ENCODE results near the gene TDRD15.

GRCh38 chr2:21135585-21135984, 11.8 kb downstream of the TDRD15 start:
- TF ChIP-seq, protein P1, sequence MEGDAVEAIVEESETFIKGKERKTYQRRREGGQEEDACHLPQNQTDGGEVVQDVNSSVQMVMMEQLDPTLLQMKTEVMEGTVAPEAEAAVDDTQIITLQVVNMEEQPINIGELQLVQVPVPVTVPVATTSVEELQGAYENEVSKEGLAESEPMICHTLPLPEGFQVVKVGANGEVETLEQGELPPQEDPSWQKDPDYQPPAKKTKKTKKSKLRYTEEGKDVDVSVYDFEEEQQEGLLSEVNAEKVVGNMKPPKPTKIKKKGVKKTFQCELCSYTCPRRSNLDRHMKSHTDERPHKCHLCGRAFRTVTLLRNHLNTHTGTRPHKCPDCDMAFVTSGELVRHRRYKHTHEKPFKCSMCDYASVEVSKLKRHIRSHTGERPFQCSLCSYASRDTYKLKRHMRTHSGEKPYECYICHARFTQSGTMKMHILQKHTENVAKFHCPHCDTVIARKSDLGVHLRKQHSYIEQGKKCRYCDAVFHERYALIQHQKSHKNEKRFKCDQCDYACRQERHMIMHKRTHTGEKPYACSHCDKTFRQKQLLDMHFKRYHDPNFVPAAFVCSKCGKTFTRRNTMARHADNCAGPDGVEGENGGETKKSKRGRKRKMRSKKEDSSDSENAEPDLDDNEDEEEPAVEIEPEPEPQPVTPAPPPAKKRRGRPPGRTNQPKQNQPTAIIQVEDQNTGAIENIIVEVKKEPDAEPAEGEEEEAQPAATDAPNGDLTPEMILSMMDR (IDR thresholded peaks at IDR 0.05): no peak
- no peak for TF ChIP-seq POLR2A (IDR thresholded peaks at IDR 0.05)

Measured in right lobe of liver (tissue), 4 donors.